ENCODE data around the gene NRXN3.

- no peak for TF ChIP-seq CTCF (IDR thresholded peaks at IDR 0.05)
- no peak for TF ChIP-seq POLR2A (IDR thresholded peaks at IDR 0.05)
- TF ChIP-seq EP300 (IDR thresholded peaks at IDR 0.05; ENCODE audit: low read depth): no peak
These were observed 315.9 kb downstream of the NRXN3 start for GRCh38 chr14:78486081-78486480.
